HG03064 (cell line): ENCODE results near the gene MAPK7.

ENCODE experiments used
- ATAC-seq: cut with Tn5 transposase; IDR thresholded peaks from one replicate; pipeline ENCODE4 v1.9.1; 2021; ENCODE audit warnings: low read depth; ENCODE audit not compliant: unreplicated experiment

MAPK7 gene

DNA sequence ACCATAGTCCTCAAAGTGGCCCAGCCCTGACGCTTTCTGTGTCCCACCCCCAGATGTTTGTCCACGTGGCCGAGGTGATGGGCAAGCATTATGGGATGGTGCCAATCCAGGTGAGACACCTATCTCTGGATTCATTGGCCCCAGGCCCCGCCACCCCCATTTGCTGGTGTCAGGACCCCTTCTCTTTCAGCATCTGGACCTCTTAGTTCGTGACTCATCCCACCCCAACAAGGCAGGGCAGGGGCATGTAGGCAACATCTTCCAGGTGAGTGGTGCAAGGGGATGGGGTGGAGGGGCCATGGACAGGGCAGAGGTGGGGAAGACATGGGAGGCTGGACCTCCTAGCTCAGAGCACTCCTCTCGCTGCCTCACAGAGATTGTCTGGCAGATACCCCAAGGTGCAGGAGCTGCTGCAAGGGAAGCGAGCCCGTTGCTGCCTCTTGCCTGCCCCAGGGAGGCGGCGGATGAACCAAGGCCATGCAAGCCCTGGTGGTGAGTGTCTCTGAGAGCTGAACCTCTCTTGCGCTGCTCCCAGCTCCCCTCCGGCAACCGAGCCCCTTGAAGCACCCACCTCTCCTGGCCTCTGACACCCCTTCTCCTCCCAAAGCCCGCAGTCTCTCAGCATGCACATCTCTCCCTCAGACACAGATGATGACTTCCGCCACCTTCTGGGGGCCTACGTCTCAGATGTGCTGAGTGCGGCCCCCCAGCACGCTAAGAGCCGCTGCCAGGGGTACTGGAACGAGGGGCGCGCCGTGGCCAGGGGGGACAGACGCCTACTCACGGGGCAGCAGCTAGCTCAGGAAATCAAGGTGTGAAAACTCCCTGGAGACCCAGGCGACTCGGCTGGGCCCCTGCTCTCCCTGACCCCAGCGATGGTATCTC is 36.3 kb downstream of the MAPK7 start:
- no peak for ATAC-seq

DNA sequence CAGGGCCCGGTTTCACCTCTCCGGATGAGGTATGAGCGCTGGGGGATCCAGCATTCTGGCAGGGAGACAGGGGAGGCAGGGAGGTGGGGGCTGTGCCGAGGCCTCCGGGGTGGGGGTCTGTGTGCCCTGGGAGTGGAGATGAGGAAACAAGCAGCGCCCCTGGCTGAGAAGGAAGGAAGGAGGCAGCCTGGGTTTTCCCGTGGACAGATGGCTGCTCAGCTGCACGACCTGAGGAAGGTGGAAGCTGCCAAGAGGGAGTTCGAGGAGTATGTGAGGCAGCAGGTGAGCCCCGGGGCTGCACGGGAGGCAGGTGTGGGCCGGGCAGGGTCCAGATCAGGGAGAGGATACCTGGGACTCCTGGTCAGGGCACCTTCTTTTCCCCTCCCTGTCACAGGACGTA is 37.0 kb downstream of the MAPK7 start:
- no peak for ATAC-seq

DNA sequence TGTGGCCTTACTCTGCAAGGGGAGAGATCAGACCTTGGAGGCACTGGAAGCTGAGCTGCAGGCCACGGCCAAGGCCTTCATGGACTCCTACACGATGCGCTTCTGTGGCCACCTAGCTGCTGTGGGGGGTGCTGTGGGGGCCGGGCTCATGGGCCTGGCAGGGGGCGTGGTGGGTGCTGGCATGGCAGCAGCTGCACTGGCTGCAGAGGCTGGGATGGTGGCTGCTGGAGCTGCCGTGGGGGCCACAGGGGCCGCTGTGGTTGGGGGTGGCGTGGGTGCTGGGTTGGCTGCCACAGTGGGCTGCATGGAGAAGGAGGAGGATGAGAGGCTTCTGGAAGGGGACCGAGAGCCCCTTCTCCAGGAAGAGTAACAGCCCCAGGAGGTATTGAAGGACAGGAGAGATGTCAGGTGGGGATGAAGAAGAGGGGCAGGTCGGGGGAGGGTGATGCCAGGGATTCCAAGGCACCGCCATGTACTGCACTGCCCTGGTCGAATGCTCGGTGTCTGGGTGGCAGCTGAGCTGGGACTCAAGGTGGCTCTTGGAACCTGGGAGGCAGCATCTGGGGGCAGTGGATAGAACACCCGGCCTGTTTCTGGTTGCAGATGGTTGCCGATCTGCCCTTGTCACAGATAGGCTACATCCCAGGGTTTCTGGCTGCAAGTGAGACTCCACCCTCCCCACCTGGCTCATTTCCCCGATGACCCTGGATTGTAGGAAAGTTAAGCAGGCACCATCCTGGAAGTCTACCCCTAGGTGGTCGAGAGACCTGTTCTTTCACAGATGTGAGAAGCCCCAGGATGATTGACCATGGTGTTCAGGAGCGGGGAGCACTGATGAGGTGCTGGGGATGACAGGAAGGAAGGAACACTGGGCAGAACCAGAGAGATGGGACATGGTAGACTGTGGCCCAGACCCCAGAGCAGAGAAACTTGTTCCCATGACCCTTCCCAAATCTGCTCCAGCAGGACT is 37.8 kb downstream of the MAPK7 start:
- ATAC-seq: no peak

GRCh38 chr17:19417611-19418010 is 39.3 kb downstream of the MAPK7 start:
- no peak for ATAC-seq

GRCh38 chr17:19418251-19418992 is 40.1 kb downstream of the MAPK7 start:
- ATAC-seq: no peak

DNA sequence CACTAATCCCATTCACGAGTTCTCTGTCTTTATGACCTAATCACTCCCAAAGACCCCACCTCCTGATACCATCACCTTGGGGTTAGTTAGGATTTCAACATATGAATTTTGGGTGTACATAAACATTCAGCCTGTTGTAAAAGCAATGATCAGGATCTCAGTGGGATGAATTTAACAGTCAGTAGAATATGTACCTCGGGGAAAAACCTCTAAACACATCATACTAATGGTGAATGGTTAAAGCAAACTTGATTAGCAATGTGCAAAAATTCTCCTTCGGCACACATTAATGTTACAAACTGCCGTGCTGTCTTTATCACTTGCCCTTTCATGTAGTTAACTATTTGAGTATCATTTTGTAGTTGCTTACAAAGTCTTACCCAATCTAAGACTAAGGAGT is 42.9 kb downstream of the MAPK7 start:
- ATAC-seq: no peak

DNA sequence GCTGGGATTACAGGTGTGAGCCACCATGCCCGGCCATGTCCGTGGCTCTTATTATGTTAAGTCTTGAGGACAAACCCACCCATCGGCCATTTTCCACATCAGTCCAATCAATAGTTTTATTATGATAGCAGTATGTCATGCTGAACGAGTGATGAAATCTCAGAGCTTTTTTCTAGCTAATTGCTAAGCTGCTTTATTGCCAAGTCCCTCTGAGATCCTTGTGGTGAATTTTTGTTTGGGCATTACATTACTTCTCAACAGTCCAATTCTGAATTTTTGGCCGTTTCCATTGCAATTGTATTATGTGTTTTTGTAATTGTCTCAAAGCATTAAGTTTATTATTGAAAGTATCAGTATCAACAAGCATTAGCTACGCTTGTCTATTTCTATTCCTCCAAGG is 43.6 kb downstream of the MAPK7 start:
- no peak for ATAC-seq

DNA sequence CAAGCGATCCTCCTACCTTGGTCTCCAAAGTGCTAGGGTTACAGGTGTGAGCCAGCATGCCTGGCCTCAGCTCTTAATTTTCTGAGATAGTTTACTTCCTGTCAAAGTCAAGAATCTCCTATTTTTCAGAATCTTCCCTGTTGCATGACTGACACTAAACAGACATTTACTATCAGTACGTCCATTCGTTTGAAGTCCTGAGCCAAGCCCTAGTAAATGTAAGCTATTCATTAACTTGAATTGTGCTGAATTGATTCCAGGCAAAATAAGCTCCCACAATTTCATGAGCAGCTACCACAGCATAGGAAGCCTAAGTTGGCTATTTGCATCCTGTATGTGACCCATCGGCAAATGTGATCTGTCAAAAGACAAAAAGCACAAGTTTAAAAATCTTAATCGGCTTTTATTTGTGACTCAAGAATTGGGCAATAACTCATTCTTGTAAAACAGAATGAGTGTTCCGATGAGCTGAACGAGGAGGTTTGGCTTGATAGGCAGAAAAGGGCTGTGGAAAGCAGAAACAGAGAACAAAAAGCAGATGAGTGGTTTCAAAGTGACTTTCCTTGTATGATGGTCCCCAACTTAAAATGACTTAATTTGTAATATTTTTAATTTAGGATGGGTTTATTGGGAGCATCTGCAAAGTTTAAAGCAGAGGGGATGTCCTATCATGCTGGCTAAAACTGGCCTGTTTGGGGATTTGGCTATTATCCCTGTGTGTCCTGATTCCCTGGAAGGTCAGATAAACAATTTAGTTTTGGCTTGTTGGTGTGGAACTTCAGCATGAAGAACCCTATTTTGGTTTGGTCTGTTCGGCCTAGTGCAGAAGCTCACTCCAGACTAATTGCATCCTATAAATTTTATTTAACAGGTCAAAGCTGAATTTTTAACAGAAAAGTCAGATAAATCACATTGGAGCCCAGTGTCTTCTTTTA is 46.9 kb downstream of the MAPK7 start:
- ATAC-seq: no peak

DNA sequence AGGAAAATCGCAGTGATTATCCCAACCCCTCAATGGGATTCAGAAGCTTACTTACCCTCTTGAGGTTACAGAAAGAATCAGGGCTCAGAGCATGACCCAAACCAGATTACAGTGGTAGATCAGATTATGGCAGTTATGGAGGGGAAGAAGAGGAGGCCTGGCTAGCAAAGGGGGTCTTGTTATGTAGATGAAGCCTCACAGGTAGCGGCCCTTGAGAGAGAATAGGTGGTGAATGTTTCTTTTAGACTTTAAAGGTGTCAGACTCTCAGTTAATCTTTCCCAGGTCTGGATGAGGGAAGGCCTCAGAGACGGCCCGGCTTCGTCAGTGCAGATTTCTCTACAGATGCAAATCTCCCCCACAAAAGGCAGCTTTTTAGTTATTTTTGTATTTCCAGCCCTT is 48.3 kb downstream of the MAPK7 start:
- ATAC-seq: no peak

GRCh38 chr17:19431691-19432090 is 53.4 kb downstream of the MAPK7 start:
- no peak for ATAC-seq
